HG03196 (cell line): ENCODE measurements around the gene ETV3L.

Experiments
- ATAC-seq: cut with Tn5 transposase; IDR thresholded peaks from one replicate; pipeline ENCODE4 v1.9.1; 2021; ENCODE audit not compliant: unreplicated experiment

The ETV3L gene

GRCh38 chr1:157132616-157133167 is 33.1 kb upstream of the ETV3L start:
- no peak for ATAC-seq

GRCh38 chr1:157132111-157132510 is 32.5 kb upstream of the ETV3L start:
- ATAC-seq: no peak

GRCh38 chr1:157131281-157131680 is 31.7 kb upstream of the ETV3L start:
- ATAC-seq: no peak

GRCh38 chr1:157124855-157125254 is 25.2 kb upstream of the ETV3L start:
- ATAC-seq: no peak

GRCh38 chr1:157119448-157119847 is 19.8 kb upstream of the ETV3L start:
- ATAC-seq: no peak

- no peak for ATAC-seq
Measured at GRCh38 chr1:157119008-157119407, 19.4 kb upstream of the ETV3L start.

- ATAC-seq: no peak
Measured at GRCh38 chr1:157117527-157118057, 18.0 kb upstream of the ETV3L start.

GRCh38 chr1:157116737-157117103 is 17.1 kb upstream of the ETV3L start:
- ATAC-seq: no peak

GRCh38 chr1:157115851-157116736 is 16.5 kb upstream of the ETV3L start:
- ATAC-seq: no peak

GRCh38 chr1:157115429-157115838 is 15.8 kb upstream of the ETV3L start:
- ATAC-seq: no peak

- ATAC-seq: no peak
Measured at GRCh38 chr1:157114183-157115121, 14.8 kb upstream of the ETV3L start.

GRCh38 chr1:157113631-157114030 is 14.0 kb upstream of the ETV3L start:
- no peak for ATAC-seq

- ATAC-seq: no peak
Measured at GRCh38 chr1:157113106-157113505, 13.5 kb upstream of the ETV3L start.

GRCh38 chr1:157112186-157112867 is 12.7 kb upstream of the ETV3L start:
- ATAC-seq: no peak

- no peak for ATAC-seq
Measured at GRCh38 chr1:157111396-157112165, 12.0 kb upstream of the ETV3L start.

- no peak for ATAC-seq
Measured at GRCh38 chr1:157110686-157111085, 11.1 kb upstream of the ETV3L start.

GRCh38 chr1:157110003-157110402 is 10.4 kb upstream of the ETV3L start:
- ATAC-seq: no peak

- ATAC-seq: no peak
Measured at GRCh38 chr1:157108448-157108847, 8.8 kb upstream of the ETV3L start.

- no peak for ATAC-seq
Measured at GRCh38 chr1:157107702-157108101, 8.1 kb upstream of the ETV3L start.

GRCh38 chr1:157106813-157107189 is 7.2 kb upstream of the ETV3L start:
- ATAC-seq: no peak
